Endothelial cell of umbilical vein (primary cell): Measurements from ENCODE around the gene MAP3K21. TPM values are rescaled to one million over a fixed set of nuclear protein-coding genes. Genes with fewer than 3 reads are reported as not detected.

Experiments
- BruUV-seq: library from RNA; stranded (reverse); fragments of 400-500 nt; replicated peaks from 2 replicates; lab custom pipeline; 2021; lab: Mats Ljungman, UMichigan
- CTCF ChIA-PET: fragments of 300-600, 350-600 bp; sonication (Branson Sonifier 250); formaldehyde crosslinking; loops from one replicate; lab custom pipeline; 2021; ENCODE audit warnings: antibody characterized with exemption, inconsistent platforms; lab: Charles Lee
- POLR2A ChIA-PET: fragments of 300-600, 350-600 bp; sonication (Branson Sonifier 250); formaldehyde crosslinking; loops from one replicate; lab custom pipeline; 2021; ENCODE audit warnings: antibody characterized with exemption, inconsistent platforms; lab: Charles Lee
- DNase-seq: peaks from one replicate; pipeline ENCODE4 v3.0.0-alpha.2; 2011; ENCODE audit warnings: low read depth, low spot score
- FAIRE-seq: peaks from 2 replicates; lab custom pipeline; 2011; peaks lifted over from hg19 to GRCh38; lab: Jason Lieb, UNC
- H2AFZ ChIP-seq: 2 replicates; pipeline ENCODE4 v1.6.0; 2012; ENCODE audit warnings: low read depth, low read length, control low read depth, inconsistent platforms
- H3K27ac ChIP-seq: 2 replicates; pipeline ENCODE4 v1.5.1; 2011; ENCODE audit warnings: low read depth, mild to moderate bottlenecking, control low read depth, low read length, moderate library complexity; ENCODE audit not compliant: insufficient read depth
- H3K27me3 ChIP-seq, 2 experiments: 2 replicates each; pipeline versions ENCODE4 v1.6.0 to v1.6.1; 2011; ENCODE audit warnings: low read length in 2 of 2, mixed read lengths in 1 of 2; ENCODE audit not compliant: control insufficient read depth in 2 of 2, insufficient read depth in 2 of 2
- H3K36me3 ChIP-seq, 2 experiments: 2 replicates in 1 of 2; 3 replicates in 1 of 2; pipeline ENCODE4 v1.5.1; 2011; ENCODE audit warnings: low read length in 2 of 2, mild to moderate bottlenecking in 1 of 2, moderate library complexity in 1 of 2; ENCODE audit not compliant: control insufficient read depth in 2 of 2, insufficient read depth in 2 of 2; ENCODE audit errors: extremely low read depth in 1 of 2
- H3K4me1 ChIP-seq: 3 replicates; pipeline ENCODE4 v1.5.1; 2011; ENCODE audit warnings: mild to moderate bottlenecking, low read length; ENCODE audit not compliant: control insufficient read depth, insufficient read depth; ENCODE audit errors: extremely low read depth
- H3K4me2 ChIP-seq: 2 replicates; pipeline ENCODE4 v1.6.1; 2011; ENCODE audit warnings: low read length, control low read depth, mixed read lengths; ENCODE audit not compliant: insufficient read depth
- H3K4me3 ChIP-seq, 3 experiments: fragments of 200-600 bp in 1 of 3; sonication (generic), shearing (Covaris generic) in 1 of 3; replicated peaks in 1 of 3; 2 replicates each; pipeline ENCODE4 v1.5.1; 2011 to 2016; ENCODE audit warnings: control low read depth in 3 of 3, low read length in 3 of 3, mild to moderate bottlenecking in 2 of 3, inconsistent platforms in 1 of 3, low read depth in 1 of 3, moderate library complexity in 1 of 3; ENCODE audit not compliant: insufficient read depth in 1 of 3
- H3K79me2 ChIP-seq: 2 replicates; pipeline ENCODE4 v1.6.0; 2012; ENCODE audit warnings: low read length, inconsistent platforms; ENCODE audit not compliant: control insufficient read depth, insufficient read depth
- H3K9ac ChIP-seq: replicated peaks from 2 replicates; pipeline ENCODE3; 2011; ENCODE audit warnings: low read length, control low read depth; ENCODE audit not compliant: insufficient read depth; ENCODE audit errors: extremely low read depth
- H3K9me1 ChIP-seq: replicated peaks from 3 replicates; pipeline ENCODE4 v1.6.0; 2011; ENCODE audit warnings: mild to moderate bottlenecking, low read length; ENCODE audit not compliant: control insufficient read depth, insufficient read depth; ENCODE audit errors: extremely low read depth
- H3K9me3 ChIP-seq: replicated peaks from 2 replicates; pipeline ENCODE4 v1.5.1; 2012; ENCODE audit warnings: low read length, inconsistent platforms; ENCODE audit not compliant: control insufficient read depth, insufficient read depth
- H4K20me1 ChIP-seq: replicated peaks from 2 replicates; pipeline ENCODE3; 2011; ENCODE audit warnings: mild to moderate bottlenecking, low read length; ENCODE audit not compliant: control insufficient read depth, insufficient read depth; ENCODE audit errors: extremely low read depth
- CTCF ChIP-seq, 2 donors: IDR thresholded peaks; 1 replicate in 1 of 2; 2 replicates in 1 of 2; pipeline ENCODE4 v1.5.1; 2011; ENCODE audit warnings: low read length in 2 of 2, mild to moderate bottlenecking in 2 of 2, moderate library complexity in 2 of 2, control low read depth in 1 of 2, inconsistent platforms in 1 of 2, low read depth in 1 of 2; ENCODE audit not compliant: insufficient read depth in 1 of 2; ENCODE audit errors: extremely low read depth in 1 of 2
- EZH2 ChIP-seq: IDR thresholded peaks from 2 replicates; pipeline ENCODE4 v1.6.1; 2012; ENCODE audit warnings: borderline replicate concordance, low read depth, mild to moderate bottlenecking, moderate library complexity, low read length, inconsistent platforms; ENCODE audit not compliant: severe bottlenecking
- FOS ChIP-seq: IDR thresholded peaks from 2 replicates; pipeline ENCODE4 v1.6.1; 2011; ENCODE audit warnings: mild to moderate bottlenecking, low read length, moderate library complexity, borderline replicate concordance; ENCODE audit not compliant: insufficient read depth
- GATA2 ChIP-seq: IDR thresholded peaks from 2 replicates; pipeline ENCODE4 v1.7.0; 2011; ENCODE audit warnings: low read depth, mild to moderate bottlenecking, moderate library complexity, mixed read lengths, low read length; ENCODE audit not compliant: insufficient read length, insufficient read depth
- JUN ChIP-seq: IDR thresholded peaks from 2 replicates; pipeline ENCODE4 v1.6.1; 2011; ENCODE audit warnings: borderline replicate concordance, low read depth; ENCODE audit not compliant: insufficient read length, insufficient read depth
- MAX ChIP-seq: IDR thresholded peaks from 2 replicates; pipeline ENCODE4 v1.6.1; 2011; ENCODE audit not compliant: insufficient read depth, insufficient read length
- MYC ChIP-seq: IDR thresholded peaks from one replicate; pipeline ENCODE4 v1.6.1; 2011; ENCODE audit warnings: mild to moderate bottlenecking, low read depth, low read length
- POLR2A ChIP-seq: IDR thresholded peaks from 2 replicates; pipeline ENCODE4 v1.6.1; 2012; ENCODE audit warnings: low read depth, mild to moderate bottlenecking, control low read depth, low read length
- POLR2AphosphoS5 ChIP-seq: IDR thresholded peaks from 2 replicates; pipeline ENCODE4 v1.6.1; 2012; ENCODE audit warnings: low read depth, mild to moderate bottlenecking, control low read depth, low read length, moderate library complexity; ENCODE audit not compliant: insufficient read depth
- dilution Hi-C: fragments of 300-500 bp; cut with MboI; formaldehyde crosslinking; loops from one replicate; pipeline ENCODE4 v1.15.0; 2019; ENCODE audit warnings: low sequenced_read_pairs; ENCODE audit not compliant: extremely low pct_ligation_motif_present
- intact Hi-C: fragments of 100-400 bp; cut with micrococcal nuclease; formaldehyde crosslinking; loops from one replicate; pipeline ENCODE4 v1.10.0; 2022
- polyA plus RNA-seq, 4 experiments: library from polyadenylated mRNA; depleted of rRNA in 3 of 4; stranded (reverse) in 3 of 4; unstranded in 1 of 4; fragments of >200 nt; gene quantifications; 2 replicates each; pipeline versions ENCODE4 v1.2.1 to v1.2.3, GENCODE V29; 2011 to 2012; ENCODE audit warnings: missing spikeins in 1 of 4
- total RNA-seq: library from RNA; stranded (reverse); gene quantifications from 2 replicates; pipeline ENCODE4 v1.2.3, GENCODE V29; 2021

MAP3K21 gene
- total and polyA plus RNA-seq, 2 donors (not counting 3 experiments of a cell fraction or from before 2014, with no cell fraction given), result 0.65 to 0.95 TPM

GRCh38 chr1:233294913-233295236, 32.6 kb upstream of the MAP3K21 start:
- peak overlapping the region; percentile 64 for H3K9ac ChIP-seq
- FAIRE-seq (peak; percentile 81), DNase-seq (peak; percentile 52)
- H3K4me3 ChIP-seq, result peak overlapping the region; percentile 77 to 96 (median 82)
- no peaks in the 10 kb centered on the region for H3K36me3 ChIP-seq
- no peaks in the 10 kb centered on the region for H3K79me2 ChIP-seq
- no peaks in the 10 kb centered on the region for H3K9me1 ChIP-seq
- peaks cover 0 to 5% of the 10 kb centered on the region in 2 experiments for H3K27me3 ChIP-seq
- ChIA-PET CTCF (interaction anchor here (4.4 kb wide), 1 partner anchor 10 kb away, joined by 23 read pairs; no protein-coding TSS in a partner anchor), POLR2A (no interaction called here)
- H3K27ac ChIP-seq, result peak overlapping the region; percentile 43
- H2AFZ ChIP-seq, result peak overlapping the region; percentile 100
- H4K20me1 ChIP-seq, result no peaks in the 10 kb centered on the region
- BruUV-seq, result no TSS peak
- intact Hi-C loops, result no loop called here
- no peak for TF ChIP-seq MAX
- no peak for TF ChIP-seq CTCF (IDR thresholded peaks at IDR 0.05; ENCODE audit: extremely low read depth in 1 of 2, insufficient read depth in 1 of 2, low read depth in 1 of 2, low read length in 2 of 2)
- no peak for TF ChIP-seq MYC
- TF ChIP-seq POLR2A, result no peak
- peak; percentile 84 for TF ChIP-seq FOS
- no peak for TF ChIP-seq GATA2
- peak; percentile 66 for TF ChIP-seq JUN
- no peak for TF ChIP-seq EZH2
- no peak for TF ChIP-seq POLR2AphosphoS5
- peaks cover 7% of the 10 kb centered on the region for H3K4me1 ChIP-seq
- H3K9me3 ChIP-seq, result no peaks in the 10 kb centered on the region
- dilution Hi-C loops, result no loop called here
- peak overlapping the region; percentile 95 for H3K4me2 ChIP-seq
